DND-41 (cell line): ENCODE data around the gene FEM1B.

Experiments used
- CTCF ChIP-seq: IDR thresholded peaks from 2 replicates; pipeline ENCODE4 v1.5.1; 2012; ENCODE audit warnings: borderline replicate concordance, low read length, moderate library complexity, mild to moderate bottlenecking; ENCODE audit not compliant: poor library complexity, severe bottlenecking; ENCODE audit errors: extremely low read depth
- EZH2 ChIP-seq: IDR thresholded peaks from 3 replicates; pipeline ENCODE4 v1.6.1; 2012; ENCODE audit warnings: borderline replicate concordance, low read depth, mild to moderate bottlenecking, moderate library complexity, low read length, inconsistent platforms; ENCODE audit not compliant: severe bottlenecking

GRCh38 chr15:68262514-68263356, 14.8 kb upstream of the FEM1B start:
- no peak for TF ChIP-seq CTCF
- TF ChIP-seq EZH2: no peak
